DND-41 (cell line): ENCODE results near the gene CCDC80.

Source experiments
- EZH2 ChIP-seq: IDR thresholded peaks from 3 replicates; pipeline ENCODE4 v1.6.1; 2012; ENCODE audit warnings: borderline replicate concordance, low read depth, mild to moderate bottlenecking, moderate library complexity, low read length, inconsistent platforms; ENCODE audit not compliant: severe bottlenecking
- TF ChIP-seq, protein P1 (sequence below): IDR thresholded peaks from 2 replicates; pipeline ENCODE4 v1.5.1; 2012; ENCODE audit warnings: borderline replicate concordance, low read length, moderate library complexity, mild to moderate bottlenecking; ENCODE audit not compliant: poor library complexity, severe bottlenecking; ENCODE audit errors: extremely low read depth

DNA sequence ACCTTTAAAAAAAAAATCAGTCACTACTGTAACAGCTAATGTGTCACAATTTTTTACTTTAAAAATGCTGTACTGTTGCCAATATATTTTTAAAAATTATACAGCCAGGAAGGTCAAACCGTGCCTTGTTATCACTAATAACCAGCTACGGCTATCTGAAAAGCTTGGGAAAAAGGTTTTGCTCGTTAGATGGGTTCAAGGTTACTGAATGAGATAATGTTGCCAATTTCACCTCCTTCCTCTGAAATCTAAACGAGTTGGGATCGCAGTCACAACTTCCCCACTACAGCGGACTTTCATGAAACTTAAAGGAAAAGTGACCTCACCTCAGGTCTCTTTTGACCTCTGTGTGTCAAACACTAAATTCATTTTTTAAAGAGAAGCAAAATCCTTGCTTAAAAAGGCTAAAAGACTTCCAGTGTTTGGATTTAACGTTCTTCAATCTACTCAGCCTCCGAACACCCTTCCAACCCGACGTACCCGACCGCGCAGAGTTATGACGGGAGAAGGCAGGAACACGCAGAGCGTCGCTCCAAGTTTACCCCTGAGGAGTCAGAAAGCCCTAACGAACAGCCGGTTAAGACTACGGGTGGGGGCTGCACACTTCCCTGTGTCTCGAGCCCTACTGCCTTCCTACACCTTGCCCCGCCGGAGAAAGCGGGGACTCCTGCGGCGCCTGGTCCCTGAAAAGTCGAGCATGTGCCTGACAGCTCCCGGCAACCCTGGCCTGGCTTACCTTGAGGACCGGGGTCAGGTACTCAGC, 80.0 kb downstream of the CCDC80 start:
- TF ChIP-seq, protein P1, sequence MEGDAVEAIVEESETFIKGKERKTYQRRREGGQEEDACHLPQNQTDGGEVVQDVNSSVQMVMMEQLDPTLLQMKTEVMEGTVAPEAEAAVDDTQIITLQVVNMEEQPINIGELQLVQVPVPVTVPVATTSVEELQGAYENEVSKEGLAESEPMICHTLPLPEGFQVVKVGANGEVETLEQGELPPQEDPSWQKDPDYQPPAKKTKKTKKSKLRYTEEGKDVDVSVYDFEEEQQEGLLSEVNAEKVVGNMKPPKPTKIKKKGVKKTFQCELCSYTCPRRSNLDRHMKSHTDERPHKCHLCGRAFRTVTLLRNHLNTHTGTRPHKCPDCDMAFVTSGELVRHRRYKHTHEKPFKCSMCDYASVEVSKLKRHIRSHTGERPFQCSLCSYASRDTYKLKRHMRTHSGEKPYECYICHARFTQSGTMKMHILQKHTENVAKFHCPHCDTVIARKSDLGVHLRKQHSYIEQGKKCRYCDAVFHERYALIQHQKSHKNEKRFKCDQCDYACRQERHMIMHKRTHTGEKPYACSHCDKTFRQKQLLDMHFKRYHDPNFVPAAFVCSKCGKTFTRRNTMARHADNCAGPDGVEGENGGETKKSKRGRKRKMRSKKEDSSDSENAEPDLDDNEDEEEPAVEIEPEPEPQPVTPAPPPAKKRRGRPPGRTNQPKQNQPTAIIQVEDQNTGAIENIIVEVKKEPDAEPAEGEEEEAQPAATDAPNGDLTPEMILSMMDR, result no peak
- TF ChIP-seq EZH2, result no peak
